Neural progenitor cell (in vitro differentiated cells): Measurements from ENCODE around the gene SLC35A2.

ENCODE experiments used
- CTCF ChIP-seq: fragments of 200-600 bp; sonication (generic); IDR thresholded peaks from 2 replicates; pipeline ENCODE4 v1.5.1; 2017; ENCODE audit warnings: antibody characterized with exemption, mild to moderate bottlenecking
- EZH2 ChIP-seq: fragments of 200-600 bp; sonication (generic); IDR thresholded peaks from 2 replicates; pipeline ENCODE4 v1.6.1; 2017; ENCODE audit warnings: antibody characterized with exemption, mild to moderate bottlenecking, moderate library complexity
- EZH2phosphoT487 ChIP-seq: fragments of 200-600 bp; sonication (generic); IDR thresholded peaks from 2 replicates; pipeline ENCODE4 v1.6.1; 2017; ENCODE audit warnings: antibody characterized with exemption

GRCh38 chrX:48957827-48958634, 46.6 kb upstream of the SLC35A2 start:
- TF ChIP-seq CTCF (no peak), EZH2phosphoT487 (no peak), EZH2 (no peak)
